Calu3 (cell line): ENCODE measurements around the gene TEX261. TPM values are rescaled to one million over a fixed set of nuclear protein-coding genes. Genes with fewer than 3 reads are reported as not detected.

Source experiments
- BruUV-seq: library from RNA; stranded (reverse); fragments of 400-500 nt; replicated peaks from 2 replicates; lab custom pipeline; 2021; lab: Mats Ljungman, UMichigan
- CTCF ChIA-PET: fragments of 300-600 bp; sonication (Branson Sonifier 250); formaldehyde crosslinking; loops from one replicate; lab custom pipeline; 2022; ENCODE audit warnings: antibody characterized with exemption; lab: Charles Lee
- DNase-seq: peaks from one replicate; pipeline ENCODE4 v3.0.0; 2022
- H3K27ac Mint-ChIP-seq: one replicate; pipeline ENCODE4 v1.8.0; 2022; ENCODE audit warnings: mixed read lengths; ENCODE audit not compliant: unreplicated experiment
- H3K27me3 Mint-ChIP-seq: one replicate; pipeline ENCODE4 v1.8.0; 2022; ENCODE audit warnings: mixed read lengths; ENCODE audit not compliant: unreplicated experiment
- H3K36me3 Mint-ChIP-seq: one replicate; pipeline ENCODE4 v1.8.0; 2022; ENCODE audit warnings: mild to moderate bottlenecking, moderate library complexity, mixed read lengths; ENCODE audit not compliant: insufficient read depth, unreplicated experiment
- H3K4me1 Mint-ChIP-seq: one replicate; pipeline ENCODE4 v1.8.0; 2022; ENCODE audit warnings: mild to moderate bottlenecking, low read depth, mixed read lengths; ENCODE audit not compliant: unreplicated experiment
- H3K4me3 Mint-ChIP-seq: one replicate; pipeline ENCODE4 v1.8.0; 2022; ENCODE audit warnings: mild to moderate bottlenecking, low read depth, moderate library complexity, mixed read lengths; ENCODE audit not compliant: unreplicated experiment
- H3K9me3 Mint-ChIP-seq: one replicate; pipeline ENCODE4 v1.8.0; 2022; ENCODE audit warnings: low read depth, mixed read lengths; ENCODE audit not compliant: unreplicated experiment
- CTCF ChIP-seq: fragments of 200-600 bp; IDR thresholded peaks from one replicate; pipeline ENCODE4 v1.8.0; 2022; ENCODE audit warnings: antibody characterized with exemption; ENCODE audit not compliant: unreplicated experiment
- intact Hi-C: fragments of 100-400 bp; cut with micrococcal nuclease; formaldehyde crosslinking; loops from one replicate; pipeline ENCODE4 v1.10.0; 2022; ENCODE audit not compliant: unreplicated experiment
- total RNA-seq: library from RNA; stranded (reverse); gene quantifications from 2 replicates; pipeline ENCODE4 v1.2.3, GENCODE V29; 2022

Gene TEX261
- total RNA-seq, 1 experiment from 2014 or later: 61.2 TPM

GRCh38 chr2:70957798-70958197, 36.9 kb downstream of the TEX261 start:
- Mint-ChIP-seq H3K27me3 (peaks cover 89% of the 10 kb centered on the region), H3K4me3 (no peak overlapping the region), H3K4me1 (no peaks in the 10 kb centered on the region), H3K9me3 (no peaks in the 10 kb centered on the region), H3K27ac (no peak overlapping the region), H3K36me3 (no peaks in the 10 kb centered on the region)
- CTCF ChIA-PET: interaction anchor here (0.5 kb wide), 1 partner anchor 509 kb away, joined by 3 read pairs; no protein-coding TSS in a partner anchor
- BruUV-seq: no TSS peak
- DNase-seq: no peak
- TF ChIP-seq CTCF: no peak
- intact Hi-C loops: no loop called here

DNA sequence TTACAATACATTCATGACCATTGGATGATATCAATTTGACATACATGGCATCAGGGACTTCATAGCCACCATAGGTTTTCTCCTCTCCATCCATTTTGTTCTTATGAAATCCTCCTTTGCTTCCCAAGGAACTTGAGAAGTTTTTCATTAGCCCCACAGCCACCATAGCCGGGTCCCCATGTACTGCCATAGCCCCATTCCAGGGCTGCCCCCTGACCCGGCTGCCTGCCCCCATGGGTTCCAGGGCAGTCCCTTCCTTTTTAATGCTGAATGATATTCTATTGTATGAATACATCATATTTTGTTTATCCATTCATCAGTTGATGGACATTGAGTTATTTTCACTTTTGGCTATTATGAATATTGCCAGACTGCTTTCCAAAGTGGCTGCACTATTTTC, 38.5 kb downstream of the TEX261 start:
- DNase-seq: no peak
- no peaks in the 10 kb centered on the region for H3K36me3 Mint-ChIP-seq
- no peaks in the 10 kb centered on the region for H3K9me3 Mint-ChIP-seq
- CTCF ChIA-PET: no interaction called here
- no peak overlapping the region for H3K4me3 Mint-ChIP-seq
- TF ChIP-seq CTCF: no peak
- intact Hi-C loops: no loop called here
- no peaks in the 10 kb centered on the region for H3K4me1 Mint-ChIP-seq
- no TSS peak for BruUV-seq
- H3K27me3 Mint-ChIP-seq: peaks cover 72% of the 10 kb centered on the region
- no peak overlapping the region for H3K27ac Mint-ChIP-seq

- no TSS peak for BruUV-seq
- intact Hi-C loops: no loop called here
- Mint-ChIP-seq H3K4me1 (no peaks in the 10 kb centered on the region), H3K4me3 (no peak overlapping the region), H3K27ac (no peak overlapping the region), H3K27me3 (peaks cover 63% of the 10 kb centered on the region), H3K36me3 (no peaks in the 10 kb centered on the region), H3K9me3 (no peaks in the 10 kb centered on the region)
- TF ChIP-seq CTCF: no peak
- CTCF ChIA-PET: no interaction called here
- no peak for DNase-seq
Measured at GRCh38 chr2:70954886-70955285, 39.8 kb downstream of the TEX261 start.

DNA sequence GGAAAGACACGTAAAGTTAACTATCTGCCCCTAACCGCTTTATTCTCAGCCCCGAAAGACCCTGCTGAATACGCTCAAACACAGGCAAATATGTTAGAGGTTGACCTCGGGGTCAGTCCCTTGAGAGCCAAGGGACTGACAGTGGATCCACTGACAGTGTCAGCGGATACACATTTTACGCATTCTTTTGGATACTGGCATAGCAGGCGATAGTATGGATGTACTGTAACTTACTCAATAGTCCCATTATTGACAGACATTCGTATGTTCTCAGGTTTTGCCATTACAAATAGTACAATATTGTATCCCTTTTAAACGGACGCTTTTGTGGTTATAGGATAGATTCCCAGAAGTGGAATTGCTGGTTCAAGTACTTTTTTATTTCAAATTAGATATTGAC, 45.6 kb downstream of the TEX261 start:
- no peak overlapping the region for H3K4me3 Mint-ChIP-seq
- peaks cover 40% of the 10 kb centered on the region for H3K27me3 Mint-ChIP-seq
- TF ChIP-seq CTCF: no peak
- no peak overlapping the region for H3K27ac Mint-ChIP-seq
- peaks cover 17% of the 10 kb centered on the region for H3K4me1 Mint-ChIP-seq
- intact Hi-C loops: no loop called here
- no peak for DNase-seq
- BruUV-seq: no TSS peak
- H3K36me3 Mint-ChIP-seq: no peaks in the 10 kb centered on the region
- H3K9me3 Mint-ChIP-seq: no peaks in the 10 kb centered on the region
- CTCF ChIA-PET: interaction anchor here (0.7 to 1.7 kb wide), 7 partner anchors 17 to 84 kb away, joined by 3 to 12 read pairs (median 6); no protein-coding TSS in a partner anchor
